ENCODE results near the gene LEFTY1. TPM values are rescaled to one million over a fixed set of nuclear protein-coding genes. Genes with fewer than 3 reads are reported as not detected.

LEFTY1 gene
- total and polyA plus RNA-seq, 9 of the 15 experiments (the other 6 are each of a cell fraction or from before 2014, with no cell fraction given) = 0.07 to 0.24 (median 0.17) TPM; not detected in 5

- TF ChIP-seq ZNF263 (CRISPR knock-in tag; IDR thresholded peaks at IDR 0.05; ENCODE audit: borderline replicate concordance) (no peak), CHAMP1 (IDR thresholded peaks at IDR 0.05) (0 out of 2 replicates have a peak, but pooled peaks have one; percentile 16), XRCC5 (IDR thresholded peaks at IDR 0.05; ENCODE audit: low read depth, low read length) (no peak), EHMT2 (IDR thresholded peaks at IDR 0.05) (no peak), CBFA2T2 (conservative IDR thresholded peaks at IDR 0.05) (peak; percentile 48), PHTF2 (CRISPR knock-in tag; IDR thresholded peaks at IDR 0.05) (no peak), USF2 (CRISPR knock-in tag; IDR thresholded peaks at IDR 0.05) (no peak), ZNF41 (CRISPR knock-in tag; conservative IDR thresholded peaks at IDR 0.05) (no peak), HNRNPLL (IDR thresholded peaks at IDR 0.05; ENCODE audit: low read depth, low read length, poor library complexity, severe bottlenecking) (no peak), HOXB6 (CRISPR knock-in tag; IDR thresholded peaks at IDR 0.05; ENCODE audit: borderline replicate concordance) (no peak), ZBTB49 (CRISPR knock-in tag; IDR thresholded peaks at IDR 0.05; ENCODE audit: borderline replicate concordance) (no peak), TFAP4 (CRISPR knock-in tag; IDR thresholded peaks at IDR 0.05; ENCODE audit: borderline replicate concordance) (peak; percentile 82), ZBED1 (IDR thresholded peaks at IDR 0.05) (no peak), ZNF217 (CRISPR knock-in tag; IDR thresholded peaks at IDR 0.05) (peak; percentile 77; the same call in 1 of the 2 replicates), ZZZ3 (IDR thresholded peaks at IDR 0.05) (no peak)
- TF ChIP-seq, protein P1, sequence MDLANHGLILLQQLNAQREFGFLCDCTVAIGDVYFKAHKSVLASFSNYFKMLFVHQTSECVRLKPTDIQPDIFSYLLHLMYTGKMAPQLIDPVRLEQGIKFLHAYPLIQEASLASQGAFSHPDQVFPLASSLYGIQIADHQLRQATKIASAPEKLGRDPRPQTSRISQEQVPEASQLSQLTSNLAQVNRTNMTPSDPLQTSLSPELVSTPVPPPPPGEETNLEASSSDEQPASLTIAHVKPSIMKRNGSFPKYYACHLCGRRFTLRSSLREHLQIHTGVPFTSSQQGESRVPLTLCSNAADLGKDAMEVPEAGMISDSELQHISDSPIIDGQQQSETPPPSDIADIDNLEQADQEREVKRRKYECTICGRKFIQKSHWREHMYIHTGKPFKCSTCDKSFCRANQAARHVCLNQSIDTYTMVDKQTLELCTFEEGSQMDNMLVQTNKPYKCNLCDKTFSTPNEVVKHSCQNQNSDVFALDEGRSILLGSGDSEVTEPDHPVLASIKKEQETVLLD (IDR thresholded peaks at IDR 0.05) = peak; percentile 58
- TF ChIP-seq, protein P2, sequence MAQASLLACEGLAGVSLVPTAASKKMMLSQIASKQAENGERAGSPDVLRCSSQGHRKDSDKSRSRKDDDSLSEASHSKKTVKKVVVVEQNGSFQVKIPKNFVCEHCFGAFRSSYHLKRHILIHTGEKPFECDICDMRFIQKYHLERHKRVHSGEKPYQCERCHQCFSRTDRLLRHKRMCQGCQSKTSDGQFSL (CRISPR knock-in tag; IDR thresholded peaks at IDR 0.05) = no peak
- TF ChIP-seq, protein P2 (tag; IDR thresholded peaks at IDR 0.05) = no peak; a peak in 1 of 4 replicates
Measured at GRCh38 chr1:225931270-225932136, 42.6 kb upstream of the LEFTY1 start (continued).

Measured in K562 (cell line).